ENCODE data around the gene HSD17B7.
A peak's percentile ranks its signal among the peaks of the same experiment; 100 is the strongest.
"Not testable (repeated sequence)": the region's sequence is repeated elsewhere in the genome, so short reads cannot be mapped to it uniquely, and the experiment has no call there.

Gene HSD17B7

GRCh38 chr1:162818136-162818535 is 27.6 kb downstream of the HSD17B7 start:
- not testable (repeated sequence) for DNase-seq

GRCh38 chr1:162818666-162819065 is 28.2 kb downstream of the HSD17B7 start:
- not testable (repeated sequence) for DNase-seq

GRCh38 chr1:162822391-162823200 is 32.1 kb downstream of the HSD17B7 start:
- DNase-seq: no peak

- no peak for DNase-seq
Observed at GRCh38 chr1:162823231-162823630, 32.7 kb downstream of the HSD17B7 start.

- DNase-seq: no peak
Observed at GRCh38 chr1:162823771-162824525, 33.4 kb downstream of the HSD17B7 start.

GRCh38 chr1:162829268-162829667 is 38.8 kb downstream of the HSD17B7 start:
- no peak for DNase-seq

GRCh38 chr1:162832470-162832869 is 42.0 kb downstream of the HSD17B7 start:
- no peak for DNase-seq

- no peak for DNase-seq
Observed at GRCh38 chr1:162835157-162835899, 44.8 kb downstream of the HSD17B7 start.

GRCh38 chr1:162838863-162839262 is 48.4 kb downstream of the HSD17B7 start:
- DNase-seq: no peak

- no peak for DNase-seq
Observed at GRCh38 chr1:162840250-162840839, 49.8 kb downstream of the HSD17B7 start.

GRCh38 chr1:162844153-162844552 is 53.7 kb downstream of the HSD17B7 start:
- DNase-seq: no peak

- no peak for DNase-seq
Observed at GRCh38 chr1:162846256-162847212, 56.0 kb downstream of the HSD17B7 start.

- DNase-seq: peak; percentile 59
Observed at GRCh38 chr1:162847839-162848453, 57.4 kb downstream of the HSD17B7 start.

GRCh38 chr1:162849711-162850110 is 59.2 kb downstream of the HSD17B7 start:
- DNase-seq: no peak

- DNase-seq: no peak
Observed at GRCh38 chr1:162851341-162851740, 60.8 kb downstream of the HSD17B7 start.

GRCh38 chr1:162854245-162854882 is 63.9 kb downstream of the HSD17B7 start:
- peak; percentile 72 for DNase-seq

GRCh38 chr1:162855461-162856150 is 65.1 kb downstream of the HSD17B7 start:
- no peak for DNase-seq

GRCh38 chr1:162856260-162856659 is 65.8 kb downstream of the HSD17B7 start:
- DNase-seq: no peak

GRCh38 chr1:162857850-162858249 is 67.3 kb downstream of the HSD17B7 start:
- no peak for DNase-seq

GRCh38 chr1:162859191-162859590 is 68.7 kb downstream of the HSD17B7 start:
- DNase-seq: no peak
